Prostate gland (tissue), 2 donors: ENCODE results near the gene MRPL53. TPM values are rescaled to one million over a fixed set of nuclear protein-coding genes. Genes with fewer than 3 reads are reported as not detected.

Source experiments
- DNase-seq: peaks from one replicate; pipeline ENCODE4 v3.0.0-alpha.2; 2019; ENCODE audit warnings: low spot score
- H3K27ac ChIP-seq, 2 donors: fragments of 200-600 bp; sonication (generic); 2 replicates each; pipeline ENCODE4 v1.5.1; 2017 to 2019
- H3K27me3 ChIP-seq: fragments of 200-600 bp; sonication (generic); replicated peaks from 2 replicates; pipeline ENCODE4 v1.5.1; 2019; ENCODE audit not compliant: insufficient read depth
- H3K36me3 ChIP-seq, 2 donors: fragments of 200-600 bp; sonication (generic); 1 replicate in 1 of 2; 2 replicates in 1 of 2; pipeline versions ENCODE4 v1.5.1 to v1.8.1; 2017 to 2019
- H3K4me1 ChIP-seq: fragments of 200-600 bp; sonication (generic); replicated peaks from 2 replicates; pipeline ENCODE4 v1.5.1; 2019
- H3K4me3 ChIP-seq, 2 donors: fragments of 200-600 bp; sonication (generic); 2 replicates each; pipeline ENCODE4 v1.5.1; 2017 to 2019
- H3K9me3 ChIP-seq: fragments of 200-600 bp; sonication (generic); 2 replicates; pipeline ENCODE4 v1.5.1; 2017
- CTCF ChIP-seq, 4 experiments: fragments of 200-600 bp in 2 of 4; fragments of 450-650 bp in 2 of 4; sonication (generic) in 2 of 4; IDR thresholded peaks; 1 replicate in 3 of 4; 2 replicates in 1 of 4; pipeline ENCODE4 v1.5.1; 2016 to 2019; ENCODE audit warnings: antibody characterized with exemption in 4 of 4, mild to moderate bottlenecking in 2 of 4, moderate library complexity in 2 of 4
- POLR2A ChIP-seq: fragments of 450-650 bp; IDR thresholded peaks from one replicate; pipeline ENCODE4 v1.6.1; 2016; ENCODE audit warnings: antibody characterized with exemption, mild to moderate bottlenecking
- POLR2AphosphoS5 ChIP-seq: sonication (generic); formaldehyde crosslinking; IDR thresholded peaks from one replicate; pipeline ENCODE4 v1.6.1; 2017; ENCODE audit warnings: antibody characterized with exemption
- WGBS: methylation state at CpG from one replicate; pipeline ENCODE4 v1.1.5; 2018; 5-methylcytosine and 5-hydroxymethylcytosine counted together
- intact Hi-C: fragments of 100-400 bp; cut with DNase I; formaldehyde crosslinking; loops from one replicate; pipeline ENCODE4 v1.14.2; 2022
- total RNA-seq, 2 donors: library from RNA; depleted of rRNA; stranded (reverse); fragments of >200 nt; gene quantifications; one replicate each; pipeline ENCODE4 v1.1.0, GENCODE V29; 2016

MRPL53 gene
- total RNA-seq, 2 donors from 2014 or later = 28.2 to 63.3 TPM

- H3K27me3 ChIP-seq = no peaks in the 10 kb centered on the region
- peak; percentile 8 for TF ChIP-seq POLR2AphosphoS5
- peak; percentile 76 for TF ChIP-seq POLR2A
- TF ChIP-seq CTCF (IDR thresholded peaks at IDR 0.05) = peak in 2 of 4 experiments; percentile 15 to 30
- intact Hi-C loops = no loop called here
- no peaks in the 10 kb centered on the region for H3K9me3 ChIP-seq
- no peaks in the 10 kb centered on the region for H3K36me3 ChIP-seq
- DNase-seq = peak; percentile 81
- 9% methylated on average over 66 of the region's 75 CpGs for WGBS
- H3K4me3 ChIP-seq = peak within 1 kb of the TSS; percentile 38 to 46
- peaks cover 6% of the 10 kb centered on the region for H3K4me1 ChIP-seq
- peak within 1 kb of the TSS; percentile 90 to 91 for H3K27ac ChIP-seq
Measured at GRCh38 chr2:74441690-74442482, 30.6 kb downstream of the MRPL53 start, which contains the start of gene RTKN. Gene RTKN, minus strand, starts transcription at chr2:74441937. Its CDS starts 121 bp downstream, at chr2:74441816.

- Histone ChIP-seq H3K4me3 (peak overlapping the region; percentile 38 to 46), H3K4me1 (peaks cover 6% of the 10 kb centered on the region), H3K27me3 (no peaks in the 10 kb centered on the region), H3K9me3 (no peaks in the 10 kb centered on the region), H3K36me3 (no peaks in the 10 kb centered on the region), H3K27ac (peak overlapping the region; percentile 90 to 91)
- no peak for TF ChIP-seq CTCF (IDR thresholded peaks at IDR 0.05)
- TF ChIP-seq POLR2AphosphoS5 = no peak
- no peak for TF ChIP-seq POLR2A
- intact Hi-C loops = no loop called here
- no peak for DNase-seq
- 15% methylated on average over 33 of the region's 33 CpGs for WGBS
Measured at GRCh38 chr2:74441170-74441689, 31.2 kb downstream of the MRPL53 start.

DNA sequence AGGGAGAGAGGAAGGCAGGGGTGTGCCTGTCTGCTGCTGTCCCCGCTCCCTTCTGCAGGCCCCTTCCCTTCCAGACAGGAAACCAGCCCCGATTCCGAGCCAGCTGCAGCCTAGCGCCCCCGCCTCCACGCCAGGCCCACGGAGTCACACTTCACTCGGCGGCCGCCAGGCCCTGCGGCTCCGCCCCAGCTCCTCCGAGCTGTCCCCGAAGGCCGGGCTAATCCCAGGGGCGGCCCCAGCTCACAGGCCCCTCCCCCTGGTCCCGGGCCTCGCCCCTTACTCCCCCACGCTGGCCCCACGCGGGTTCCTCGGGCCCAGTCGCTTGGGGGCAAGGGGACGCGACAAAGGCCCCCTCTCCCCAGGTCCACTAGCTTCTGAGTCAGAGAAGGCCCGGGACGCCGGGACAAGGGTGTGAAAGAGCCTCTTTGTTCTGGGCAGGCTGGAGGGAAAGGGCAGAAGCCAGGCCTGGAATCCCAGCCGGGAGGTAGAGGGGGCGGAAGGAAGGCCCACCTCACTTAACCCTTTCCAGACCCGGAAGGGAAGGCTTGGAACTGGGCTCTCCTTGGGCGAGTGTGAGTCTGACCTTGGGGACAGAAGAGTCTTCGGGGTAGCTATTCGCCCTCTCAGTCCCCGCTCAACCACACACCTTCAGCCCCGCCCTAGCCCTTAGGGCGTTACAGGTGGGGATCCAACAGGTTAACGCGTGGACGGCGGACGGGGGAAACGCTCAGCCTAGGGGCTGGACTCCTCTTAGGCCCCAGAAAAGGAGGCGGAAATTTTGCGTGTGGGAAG is 31.9 kb downstream of the MRPL53 start:
- TF ChIP-seq POLR2AphosphoS5 (peak; percentile 69), POLR2A (peak; percentile 64), CTCF (IDR thresholded peaks at IDR 0.05) (peak in 2 of 4 experiments; percentile 65 to 66)
- H3K27me3 ChIP-seq = no peaks in the 10 kb centered on the region
- no peaks in the 10 kb centered on the region for H3K9me3 ChIP-seq
- peaks cover 6% of the 10 kb centered on the region for H3K4me1 ChIP-seq
- peak overlapping the region; percentile 38 to 46 for H3K4me3 ChIP-seq
- peak; percentile 83 for DNase-seq
- intact Hi-C loops = no loop called here
- peak overlapping the region; percentile 90 to 91 for H3K27ac ChIP-seq
- H3K36me3 ChIP-seq = no peaks in the 10 kb centered on the region
- 7% methylated on average over 44 of the region's 45 CpGs for WGBS

GRCh38 chr2:74439803-74440377 is 32.6 kb downstream of the MRPL53 start:
- TF ChIP-seq POLR2AphosphoS5 (no peak), POLR2A (no peak), CTCF (IDR thresholded peaks at IDR 0.05) (no peak)
- WGBS = 9% methylated on average over 14 of the region's 14 CpGs
- no peak for DNase-seq
- Histone ChIP-seq H3K27ac (peak overlapping the region; percentile 90 to 91), H3K36me3 (no peaks in the 10 kb centered on the region), H3K9me3 (no peaks in the 10 kb centered on the region), H3K4me1 (peaks cover 6% of the 10 kb centered on the region), H3K4me3 (peak overlapping the region; percentile 38 to 46), H3K27me3 (no peaks in the 10 kb centered on the region)
- intact Hi-C loops = no loop called here
